ENCODE data around the gene SMAD5.

SMAD5 gene

GRCh38 chr5:136188859-136189258 lies 56.2 kb downstream of the SMAD5 start:
- Histone ChIP-seq H3K4me1 (ENCODE audit: control insufficient read depth, insufficient read depth, low read length, poor library complexity, severe bottlenecking) (no peaks in the 10 kb centered on the region), H3K36me3 (ENCODE audit: control insufficient read depth, insufficient read depth, low read length) (peaks cover 30% of the 10 kb centered on the region), H3K4me3 (ENCODE audit: extremely low read depth, insufficient read depth, low read length, poor library complexity, severe bottlenecking) (no peak overlapping the region), H3K27ac (ENCODE audit: low read depth, low read length, severe bottlenecking) (no peak overlapping the region), H3K9me3 (ENCODE audit: control insufficient read depth, low read length) (no peaks in the 10 kb centered on the region)
- WGBS, 2 experiments (ENCODE audit: insufficient coverage in 2 of 2) = 94% methylated on average over 5 to 7 of the region's 7 CpGs

- H3K27ac ChIP-seq (ENCODE audit: low read depth, low read length, severe bottlenecking) = no peak overlapping the region
- no peak overlapping the region for H3K4me3 ChIP-seq (ENCODE audit: extremely low read depth, insufficient read depth, low read length, poor library complexity, severe bottlenecking)
- H3K4me1 ChIP-seq (ENCODE audit: control insufficient read depth, insufficient read depth, low read length, poor library complexity, severe bottlenecking) = no peaks in the 10 kb centered on the region
- H3K36me3 ChIP-seq (ENCODE audit: control insufficient read depth, insufficient read depth, low read length) = peaks cover 30% of the 10 kb centered on the region
- WGBS, 2 experiments (ENCODE audit: insufficient coverage in 2 of 2) = 80 to 86% methylated on average over 2 to 5 of the region's 5 CpGs
- no peaks in the 10 kb centered on the region for H3K9me3 ChIP-seq (ENCODE audit: control insufficient read depth, low read length)
Observed at GRCh38 chr5:136190091-136190720, 57.6 kb downstream of the SMAD5 start.

- Histone ChIP-seq H3K4me1 (ENCODE audit: control insufficient read depth, insufficient read depth, low read length, poor library complexity, severe bottlenecking) (no peaks in the 10 kb centered on the region), H3K36me3 (ENCODE audit: control insufficient read depth, insufficient read depth, low read length) (peaks cover 28% of the 10 kb centered on the region), H3K27ac (ENCODE audit: low read depth, low read length, severe bottlenecking) (no peak overlapping the region), H3K9me3 (ENCODE audit: control insufficient read depth, low read length) (no peaks in the 10 kb centered on the region), H3K4me3 (ENCODE audit: extremely low read depth, insufficient read depth, low read length, poor library complexity, severe bottlenecking) (no peak overlapping the region)
- WGBS, 2 experiments (ENCODE audit: insufficient coverage in 2 of 2) = 71 to 80% methylated on average over 1 of the region's 1 CpG
Observed at GRCh38 chr5:136190904-136191303, 58.3 kb downstream of the SMAD5 start.

- H3K4me1 ChIP-seq (ENCODE audit: control insufficient read depth, insufficient read depth, low read length, poor library complexity, severe bottlenecking) = no peaks in the 10 kb centered on the region
- H3K27ac ChIP-seq (ENCODE audit: low read depth, low read length, severe bottlenecking) = no peak overlapping the region
- H3K36me3 ChIP-seq (ENCODE audit: control insufficient read depth, insufficient read depth, low read length) = peaks cover 22% of the 10 kb centered on the region
- H3K9me3 ChIP-seq (ENCODE audit: control insufficient read depth, low read length) = no peaks in the 10 kb centered on the region
- H3K4me3 ChIP-seq (ENCODE audit: extremely low read depth, insufficient read depth, low read length, poor library complexity, severe bottlenecking) = peak overlapping the region; percentile 44
- 35 to 36% methylated on average over 34 to 39 of the region's 44 CpGs for WGBS, 2 experiments (ENCODE audit: insufficient coverage in 2 of 2)
Observed at GRCh38 chr5:136191304-136192014, 58.8 kb downstream of the SMAD5 start.

GRCh38 chr5:136192015-136192525 lies 59.4 kb downstream of the SMAD5 start:
- WGBS, 2 experiments (ENCODE audit: insufficient coverage in 2 of 2) = 1 to 3% methylated on average over 39 to 56 of the region's 56 CpGs
- H3K4me1 ChIP-seq (ENCODE audit: control insufficient read depth, insufficient read depth, low read length, poor library complexity, severe bottlenecking) = no peaks in the 10 kb centered on the region

GRCh38 chr5:136192526-136193321 lies 60.1 kb downstream of the SMAD5 start, which contains the start of gene SMIM32:
TSS of gene SMIM32 (minus strand) at chr5:136193162. CDS start at chr5:136192524, 638 bp downstream.
- Histone ChIP-seq H3K4me1 (ENCODE audit: control insufficient read depth, insufficient read depth, low read length, poor library complexity, severe bottlenecking) (no peaks in the 10 kb centered on the region), H3K36me3 (ENCODE audit: control insufficient read depth, insufficient read depth, low read length) (peaks cover 12% of the 10 kb centered on the region), H3K4me3 (ENCODE audit: extremely low read depth, insufficient read depth, low read length, poor library complexity, severe bottlenecking) (peak within 1 kb of the TSS; percentile 44), H3K9me3 (ENCODE audit: control insufficient read depth, low read length) (no peaks in the 10 kb centered on the region), H3K27ac (ENCODE audit: low read depth, low read length, severe bottlenecking) (no peak within 1 kb of the TSS)
- WGBS, 2 experiments (ENCODE audit: insufficient coverage in 2 of 2) = 0 to 1% methylated on average over 58 to 63 of the region's 81 CpGs

More at GRCh38 chr5:136192015-136192525, 59.4 kb downstream of the SMAD5 start:
- H3K36me3 ChIP-seq (ENCODE audit: control insufficient read depth, insufficient read depth, low read length) = peaks cover 19% of the 10 kb centered on the region
- no peak overlapping the region for H3K27ac ChIP-seq (ENCODE audit: low read depth, low read length, severe bottlenecking)
- no peaks in the 10 kb centered on the region for H3K9me3 ChIP-seq (ENCODE audit: control insufficient read depth, low read length)
- peak overlapping the region; percentile 44 for H3K4me3 ChIP-seq (ENCODE audit: extremely low read depth, insufficient read depth, low read length, poor library complexity, severe bottlenecking)

- peaks cover 5% of the 10 kb centered on the region for H3K36me3 ChIP-seq (ENCODE audit: control insufficient read depth, insufficient read depth, low read length)
- no peaks in the 10 kb centered on the region for H3K9me3 ChIP-seq (ENCODE audit: control insufficient read depth, low read length)
- H3K4me1 ChIP-seq (ENCODE audit: control insufficient read depth, insufficient read depth, low read length, poor library complexity, severe bottlenecking) = no peaks in the 10 kb centered on the region
- no peak overlapping the region for H3K27ac ChIP-seq (ENCODE audit: low read depth, low read length, severe bottlenecking)
- WGBS, 2 experiments (ENCODE audit: insufficient coverage in 2 of 2) = 65 to 75% methylated on average over 17 of the region's 18 CpGs
- peak overlapping the region; percentile 44 for H3K4me3 ChIP-seq (ENCODE audit: extremely low read depth, insufficient read depth, low read length, poor library complexity, severe bottlenecking)
Observed at GRCh38 chr5:136193322-136193935, 60.8 kb downstream of the SMAD5 start.

GRCh38 chr5:136194576-136194975 lies 61.9 kb downstream of the SMAD5 start:
- H3K9me3 ChIP-seq (ENCODE audit: control insufficient read depth, low read length) = no peaks in the 10 kb centered on the region
- no peaks in the 10 kb centered on the region for H3K36me3 ChIP-seq (ENCODE audit: control insufficient read depth, insufficient read depth, low read length)
- H3K4me3 ChIP-seq (ENCODE audit: extremely low read depth, insufficient read depth, low read length, poor library complexity, severe bottlenecking) = no peak overlapping the region
- WGBS, 2 experiments (ENCODE audit: insufficient coverage in 2 of 2) = 86 to 93% methylated on average over 2 to 3 of the region's 3 CpGs
- H3K27ac ChIP-seq (ENCODE audit: low read depth, low read length, severe bottlenecking) = no peak overlapping the region
- H3K4me1 ChIP-seq (ENCODE audit: control insufficient read depth, insufficient read depth, low read length, poor library complexity, severe bottlenecking) = no peaks in the 10 kb centered on the region

- no peaks in the 10 kb centered on the region for H3K4me1 ChIP-seq (ENCODE audit: control insufficient read depth, insufficient read depth, low read length, poor library complexity, severe bottlenecking)
- no peaks in the 10 kb centered on the region for H3K9me3 ChIP-seq (ENCODE audit: control insufficient read depth, low read length)
- H3K36me3 ChIP-seq (ENCODE audit: control insufficient read depth, insufficient read depth, low read length) = no peaks in the 10 kb centered on the region
- no peak overlapping the region for H3K4me3 ChIP-seq (ENCODE audit: extremely low read depth, insufficient read depth, low read length, poor library complexity, severe bottlenecking)
- 80 to 97% methylated on average over 5 to 9 of the region's 12 CpGs for WGBS, 2 experiments (ENCODE audit: insufficient coverage in 2 of 2)
- no peak overlapping the region for H3K27ac ChIP-seq (ENCODE audit: low read depth, low read length, severe bottlenecking)
Observed at GRCh38 chr5:136195971-136196820, 63.6 kb downstream of the SMAD5 start.

Data from mesodermal cell (in vitro differentiated cells).